NCI-H1048 (cell line): ENCODE data around the gene IL1R2.

ENCODE experiments used
- DNase-seq: peaks from one replicate; lab custom pipeline; 2025; lab: John Stamatoyannopoulos, UW

IL1R2 gene

DNA sequence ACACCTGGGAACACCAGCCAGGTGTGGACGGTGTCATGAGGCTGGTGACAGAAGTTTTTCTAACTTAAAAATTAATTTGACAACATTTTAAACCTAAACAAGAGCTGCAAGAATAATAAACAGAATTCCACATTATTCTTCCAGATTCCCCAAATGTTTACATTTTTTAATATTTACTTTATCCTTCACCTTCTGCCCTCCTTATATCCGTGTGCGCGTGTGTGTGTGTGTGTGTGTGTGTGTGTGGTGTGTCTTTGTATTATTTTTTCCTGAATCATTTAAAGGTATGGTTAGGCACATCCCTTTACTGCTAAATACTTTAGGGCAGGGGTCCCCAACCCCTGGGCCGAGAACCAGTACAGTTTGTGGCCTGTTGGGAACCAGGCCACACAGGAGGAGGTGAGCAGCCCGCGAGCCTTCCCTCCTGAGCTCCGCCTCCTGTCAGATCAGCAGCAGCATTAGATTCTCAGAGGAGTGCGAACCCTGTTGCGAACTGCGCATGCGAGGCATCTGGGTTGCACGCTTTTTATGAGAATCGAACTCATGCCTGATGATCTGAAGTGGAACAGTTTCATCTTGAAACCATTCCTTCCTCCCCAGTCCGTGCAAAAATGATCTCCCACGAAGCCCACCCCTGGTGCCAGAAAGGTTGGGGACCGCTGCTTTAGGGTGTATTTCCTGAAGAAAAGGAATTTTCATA lies 16.4 kb upstream of the IL1R2 start:
- no peak for DNase-seq

DNA sequence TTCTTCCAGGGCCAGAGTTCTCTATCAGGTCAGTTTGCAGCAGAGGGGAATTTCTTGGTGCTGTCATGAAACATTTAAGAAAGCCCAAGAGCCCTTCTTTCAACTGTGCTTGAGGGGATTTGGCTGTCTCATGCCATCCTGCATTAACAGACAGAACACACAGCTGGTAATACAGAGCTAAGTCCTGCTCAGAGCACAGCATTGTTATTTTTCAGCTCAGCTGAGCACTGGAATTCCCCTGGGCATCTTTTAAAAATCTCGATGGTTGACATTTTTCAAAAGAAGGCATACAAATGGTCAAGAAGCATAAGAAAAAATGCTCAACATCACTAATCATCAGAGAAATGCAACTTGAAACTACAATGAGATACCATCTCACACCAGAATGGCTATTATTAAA lies 14.9 kb upstream of the IL1R2 start:
- DNase-seq, result no peak

DNA sequence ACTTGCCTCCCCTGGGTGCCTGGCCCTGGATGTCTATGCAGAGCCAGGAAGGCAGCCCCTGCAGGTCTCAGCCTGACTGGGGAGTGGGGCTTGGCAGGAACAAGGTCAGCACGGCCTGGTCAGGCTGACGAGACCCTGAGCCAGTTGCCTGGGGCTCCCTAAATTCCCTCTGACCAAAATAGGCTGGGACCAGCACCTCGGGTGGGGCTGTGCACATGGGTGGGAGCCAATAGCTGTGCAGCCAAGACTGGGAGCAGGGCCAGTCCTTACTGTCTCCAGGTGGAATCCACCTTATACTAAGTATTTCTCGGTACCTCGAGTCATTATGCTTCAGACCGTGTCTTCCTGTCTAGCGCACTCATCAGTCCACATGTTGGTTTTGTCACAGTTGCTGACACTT lies 11.4 kb upstream of the IL1R2 start:
- DNase-seq, result no peak

DNA sequence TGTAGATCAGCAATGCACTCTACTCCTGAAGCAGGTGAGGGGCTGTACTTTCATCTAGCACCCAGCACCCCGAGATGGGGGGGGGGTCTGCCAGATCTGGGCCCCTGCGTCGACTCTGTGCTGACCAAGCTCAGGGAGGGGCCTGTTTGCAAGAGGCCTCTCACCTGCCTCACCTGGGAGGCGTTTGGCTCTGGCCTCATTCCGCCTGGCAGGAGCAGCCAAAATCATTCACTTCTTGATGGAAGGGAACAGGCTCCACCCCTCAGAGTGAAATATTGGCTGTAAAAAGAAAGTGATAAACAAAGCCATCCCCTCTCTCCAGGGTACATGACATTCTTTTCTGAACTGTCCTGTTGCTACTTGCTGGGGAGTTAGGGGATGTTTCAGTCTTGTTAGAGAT lies 10.7 kb upstream of the IL1R2 start:
- no peak for DNase-seq

DNA sequence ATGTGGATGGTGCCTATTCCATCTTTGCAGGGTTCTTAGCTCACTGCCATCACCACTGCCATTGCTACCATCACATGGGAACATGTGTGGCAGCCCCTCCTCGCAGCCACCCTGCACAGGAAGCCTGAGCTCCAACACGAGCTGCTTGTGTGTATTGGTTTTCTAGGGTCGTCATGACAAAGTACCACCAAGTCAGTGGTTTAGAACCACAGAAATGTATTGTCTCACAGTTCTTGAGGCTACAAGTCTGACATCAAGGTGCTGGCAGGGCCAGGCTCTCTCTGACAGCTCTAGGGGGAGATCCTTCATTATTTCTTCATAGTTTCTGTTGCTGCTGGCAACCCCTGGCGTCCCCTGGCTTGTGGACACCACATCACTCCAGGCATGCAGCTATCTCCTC lies 10.3 kb upstream of the IL1R2 start:
- DNase-seq, result no peak

DNA sequence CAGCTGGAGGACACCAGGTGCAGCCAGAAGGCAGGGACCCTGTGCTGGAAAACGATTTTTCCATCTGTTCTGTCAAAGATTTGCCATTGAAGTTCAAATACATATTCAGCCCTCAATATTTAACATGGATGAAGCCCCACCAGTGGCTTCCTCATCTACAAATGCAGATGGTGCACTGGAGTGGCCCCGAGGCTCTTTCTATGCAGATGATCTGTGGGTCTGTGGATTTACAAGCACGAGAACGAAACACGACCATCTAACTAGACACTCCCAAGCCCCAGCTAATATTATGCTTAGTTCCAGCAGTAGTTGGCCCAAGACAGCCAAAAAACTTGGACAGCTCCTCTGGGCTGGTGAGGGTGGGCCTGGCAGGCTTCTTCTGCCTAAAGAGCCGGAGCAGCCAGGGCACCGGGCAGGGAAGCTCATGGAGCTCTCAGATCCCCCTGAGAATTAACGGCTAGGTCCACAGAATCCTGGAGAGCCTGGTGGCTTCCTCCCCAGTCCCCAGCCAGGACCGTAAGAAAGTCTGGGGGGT lies 9.2 kb upstream of the IL1R2 start:
- DNase-seq, result no peak

DNA sequence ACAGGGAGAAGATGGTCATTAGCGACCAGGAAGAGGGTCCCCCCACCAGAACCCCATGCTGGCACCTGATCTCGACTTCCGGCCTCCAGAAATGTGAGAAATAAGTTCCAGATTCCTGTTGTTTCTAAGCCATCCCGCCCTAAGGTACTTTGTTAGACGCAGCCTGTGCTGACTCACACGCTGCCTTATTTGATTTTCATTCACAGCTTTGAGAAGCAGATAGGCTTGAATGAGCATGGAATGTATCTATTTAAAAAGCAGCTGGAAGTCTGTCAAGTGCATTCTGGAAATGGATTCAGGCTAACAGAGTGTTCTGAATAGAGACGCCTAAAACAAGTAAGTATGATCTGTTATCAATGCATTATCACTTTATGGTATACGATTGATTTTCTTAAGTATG lies 8.3 kb upstream of the IL1R2 start:
- no peak for DNase-seq

DNA sequence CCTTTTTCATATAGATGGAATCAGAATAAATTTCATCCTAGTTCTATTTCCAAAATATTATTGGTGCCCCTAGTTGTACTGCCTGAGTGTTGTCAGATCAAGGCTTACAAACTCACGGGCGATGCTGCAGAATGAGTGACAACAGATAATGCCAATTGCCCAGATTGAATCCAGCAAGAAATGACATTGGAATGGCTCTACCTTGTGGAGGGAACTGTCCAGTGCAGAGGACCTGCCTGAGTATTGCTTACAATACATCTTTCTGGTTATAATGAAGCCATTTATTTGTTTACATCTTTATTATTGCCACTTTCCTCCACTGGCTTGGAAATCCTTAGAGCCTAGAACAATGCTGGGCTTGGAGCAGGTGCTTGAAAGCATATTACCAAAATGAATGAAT lies 7.8 kb upstream of the IL1R2 start:
- no peak for DNase-seq

DNA sequence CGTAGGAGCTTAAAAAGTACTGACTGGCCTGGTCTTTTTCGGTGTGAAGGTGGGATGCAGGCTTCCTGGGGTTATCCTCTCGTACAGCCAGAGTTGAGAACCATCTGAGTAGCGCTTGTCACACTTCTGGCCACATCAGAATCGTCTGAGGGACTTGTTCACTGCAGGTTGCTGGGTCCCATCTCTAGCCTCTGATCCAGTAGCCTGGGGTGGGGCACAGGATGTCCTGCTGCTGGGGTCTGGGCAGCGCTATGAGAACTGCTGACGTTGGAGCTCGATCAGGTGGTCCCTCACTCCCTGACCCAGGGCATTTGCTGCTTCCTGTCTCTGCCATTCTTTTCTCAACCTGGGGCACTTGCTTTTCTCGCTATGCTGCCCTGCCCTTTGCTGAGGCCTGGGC lies 7.1 kb upstream of the IL1R2 start:
- no peak for DNase-seq

DNA sequence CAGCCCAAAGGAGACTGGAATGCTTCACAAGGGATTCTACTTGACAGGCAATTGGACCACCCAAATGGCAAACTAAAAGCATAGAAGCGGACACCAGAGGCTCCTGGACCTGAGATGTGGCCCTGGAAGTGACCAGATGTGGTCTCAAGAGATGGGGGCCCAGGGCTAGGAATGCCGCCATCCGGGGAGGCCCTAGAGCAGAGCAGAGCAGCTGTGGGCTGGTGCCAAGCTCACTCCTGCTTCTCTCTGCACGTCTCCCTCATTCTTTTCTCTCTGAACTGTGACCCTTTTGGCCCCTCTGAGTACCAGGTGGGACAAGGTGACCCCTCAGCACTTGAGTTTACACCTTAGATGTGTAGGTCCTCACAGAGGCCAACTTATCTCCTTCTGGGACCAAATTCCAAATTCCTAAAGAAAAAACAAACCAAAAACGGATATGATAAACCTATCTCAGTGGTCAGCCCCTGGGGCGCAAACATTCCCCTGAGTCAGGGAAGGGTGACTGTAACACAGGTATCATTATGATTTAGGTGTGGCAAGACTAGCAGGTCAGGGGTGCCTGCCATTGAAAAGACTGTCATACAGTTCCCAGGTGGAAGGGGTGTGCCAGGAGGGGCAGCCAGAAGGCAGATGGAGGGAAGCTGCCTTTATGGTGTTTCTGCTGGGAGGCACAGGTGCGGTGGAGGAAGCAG lies 6.5 kb upstream of the IL1R2 start:
- DNase-seq, result no peak

DNA sequence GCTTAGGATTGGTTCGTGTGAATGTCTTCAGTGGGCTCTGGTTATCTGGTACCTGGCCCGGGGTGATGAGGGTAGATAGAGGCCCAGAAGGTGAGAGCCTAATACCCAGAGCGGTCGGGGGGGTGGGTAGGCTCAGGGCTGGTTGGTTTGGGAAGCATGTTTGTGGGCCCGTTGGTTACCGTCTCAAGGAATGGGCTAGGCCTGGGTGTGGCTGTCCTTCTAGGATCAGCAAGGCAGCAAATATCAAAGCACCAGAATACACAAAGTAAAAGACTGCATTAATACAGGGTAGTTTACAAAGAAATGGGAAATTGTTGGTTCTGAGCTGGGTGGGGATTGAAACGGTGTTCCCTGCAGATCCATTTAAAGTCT lies 6.0 kb upstream of the IL1R2 start:
- DNase-seq, result no peak

DNA sequence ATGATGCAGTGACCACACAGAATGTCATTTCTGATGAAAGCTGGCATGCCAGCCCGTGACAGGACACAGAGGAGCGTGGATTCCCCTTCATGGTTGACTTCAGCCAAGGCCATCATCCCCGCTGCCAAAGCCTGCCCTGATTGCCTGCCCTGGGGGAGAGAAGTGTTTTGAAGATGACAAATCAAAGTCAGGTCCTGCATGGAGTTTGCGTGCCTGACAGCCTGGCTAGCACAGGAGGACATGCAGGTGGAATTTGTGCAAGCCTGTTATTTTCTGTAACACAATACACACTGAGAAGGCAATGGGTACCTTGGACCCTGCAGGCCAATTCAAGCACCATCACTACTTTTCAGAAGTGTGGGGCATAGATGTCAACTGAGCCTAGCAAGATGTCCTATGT lies 5.4 kb upstream of the IL1R2 start:
- no peak for DNase-seq

DNA sequence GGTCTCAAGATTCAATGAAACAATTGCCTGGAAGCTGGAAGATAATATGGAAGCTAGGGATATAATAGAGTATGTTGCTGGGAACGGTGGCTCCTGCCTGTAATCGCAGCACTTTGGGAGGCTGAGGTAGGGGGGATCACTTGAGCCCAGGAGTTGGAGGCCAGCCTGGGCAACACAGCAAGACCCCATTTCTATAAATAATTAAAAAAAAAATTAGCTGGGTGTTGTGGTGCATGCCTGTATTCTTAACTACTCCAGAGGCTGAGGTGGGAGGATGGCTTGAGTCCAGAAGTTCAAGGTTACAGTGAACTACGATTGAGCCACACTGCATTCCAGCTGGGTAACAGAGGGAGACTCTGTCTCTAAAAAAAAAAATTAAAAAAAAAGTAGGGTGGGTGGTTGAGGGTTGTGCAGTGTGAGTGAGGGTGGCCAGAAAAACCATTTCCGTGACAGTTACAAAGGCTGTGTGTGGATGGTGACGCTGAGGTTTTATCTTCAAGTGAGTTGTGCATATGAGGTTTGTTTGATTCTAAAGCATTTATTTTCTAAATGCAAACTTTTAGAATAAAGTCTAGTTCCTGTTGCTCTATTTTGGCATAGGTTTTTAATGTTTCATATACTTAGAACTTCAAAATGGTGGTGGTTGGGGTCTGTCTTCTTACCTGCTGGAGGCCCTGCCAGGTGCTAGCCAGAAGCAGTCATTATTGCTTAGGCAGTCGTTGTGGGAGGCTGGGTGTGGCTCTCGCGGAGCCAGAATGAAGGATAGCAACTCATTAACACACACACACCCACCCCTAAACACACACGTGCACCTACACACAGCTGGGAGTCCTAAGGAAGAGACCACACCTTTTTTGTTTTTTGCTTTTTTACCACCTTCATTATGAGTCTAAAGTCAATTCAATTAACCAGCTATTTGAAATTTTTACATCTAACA lies 4.7 kb upstream of the IL1R2 start:
- no peak for DNase-seq

DNA sequence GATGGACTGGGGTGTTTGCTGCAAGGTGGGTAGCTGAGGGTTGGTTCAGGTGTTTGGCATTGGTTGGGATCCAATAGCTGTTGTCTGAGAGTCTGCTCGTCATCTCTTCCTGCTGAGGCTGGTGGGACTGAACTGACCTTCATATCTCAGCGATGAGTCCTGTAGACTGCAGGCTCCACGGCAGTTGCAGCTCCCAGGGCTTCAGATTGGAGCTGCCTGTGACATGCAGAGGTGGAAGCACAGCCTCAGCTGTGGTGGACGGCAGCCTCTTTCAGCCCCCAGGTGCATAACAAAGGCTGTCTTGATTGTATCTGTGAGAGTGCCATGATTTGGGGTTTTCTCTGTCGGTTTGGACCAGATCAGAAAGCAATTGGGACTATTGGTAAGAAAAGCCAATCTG lies 3.9 kb upstream of the IL1R2 start:
- DNase-seq, result no peak

DNA sequence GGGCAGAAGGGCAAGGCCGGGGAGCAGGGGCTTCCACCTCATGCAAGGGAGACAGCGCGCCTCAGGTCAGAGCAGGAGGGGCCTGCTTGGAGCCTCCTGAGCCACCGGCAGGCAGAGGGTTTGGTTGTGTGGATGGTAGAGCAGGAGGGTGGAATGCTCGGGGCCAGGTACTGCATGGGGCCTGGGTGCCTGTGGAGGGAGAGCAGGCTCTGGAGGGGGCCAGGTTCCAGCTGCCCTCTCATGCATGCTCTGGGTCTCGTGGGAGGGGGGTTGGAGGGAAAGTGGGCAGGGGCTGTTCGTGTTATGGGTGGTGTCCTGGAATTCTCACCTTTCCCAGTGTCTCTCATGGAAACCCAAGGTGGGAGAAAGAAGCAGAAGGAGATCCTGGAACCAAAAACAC lies 3.2 kb upstream of the IL1R2 start:
- DNase-seq, result no peak

DNA sequence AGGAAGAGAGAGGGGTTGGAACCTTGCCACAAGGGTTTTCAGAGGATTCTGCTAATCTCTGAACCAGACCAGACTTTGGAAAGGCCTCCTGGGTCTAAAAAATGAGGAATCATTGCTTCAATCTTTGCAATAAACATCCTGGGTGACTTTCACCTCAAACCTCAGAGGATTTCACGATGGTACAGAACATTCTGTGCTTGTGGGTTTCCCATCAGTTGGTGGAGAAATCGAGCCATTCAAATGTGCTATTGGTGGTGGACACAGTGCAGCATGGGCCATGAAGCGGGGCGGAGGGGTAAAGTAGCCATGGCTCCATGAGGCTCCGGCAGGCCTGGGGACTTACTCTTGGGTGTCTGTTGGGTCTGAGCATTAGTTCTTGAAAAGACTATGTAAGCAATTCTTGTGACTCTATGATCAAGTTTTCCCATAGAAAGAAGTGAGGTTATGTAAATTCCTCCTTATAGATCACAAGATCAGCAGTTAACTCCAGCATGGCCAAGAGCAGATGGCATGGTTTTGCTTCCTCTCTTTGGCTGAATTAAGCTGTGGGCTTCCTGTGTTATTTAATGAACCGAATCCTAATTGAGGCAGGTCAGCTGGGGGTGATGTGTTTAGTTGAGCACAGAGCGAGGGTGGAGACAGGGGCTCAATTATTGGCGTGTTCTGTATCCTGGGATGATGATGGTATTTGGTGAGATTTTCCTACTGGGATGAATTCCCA lies 1.9 kb upstream of the IL1R2 start:
- no peak for DNase-seq

DNA sequence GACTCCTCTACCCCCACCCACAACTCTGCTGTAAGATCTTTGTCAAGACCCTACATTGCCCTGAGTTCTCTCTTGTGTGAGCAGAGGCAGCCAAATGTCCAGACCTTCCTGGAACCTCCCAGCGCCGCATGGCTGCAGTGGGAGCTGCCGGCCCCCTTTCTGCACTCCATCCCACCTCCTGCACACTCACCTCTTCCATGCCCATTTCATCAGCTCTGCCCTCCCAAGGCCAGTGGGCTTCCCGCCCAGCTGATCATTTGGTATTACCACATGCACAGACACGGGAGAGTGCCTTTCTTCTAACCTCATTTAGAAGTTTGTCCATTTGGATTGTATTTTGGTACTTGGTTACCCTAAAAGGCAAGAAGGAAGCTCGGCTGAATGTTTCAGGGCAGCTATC lies 2.0 kb downstream of the IL1R2 start:
- DNase-seq, result no peak

DNA sequence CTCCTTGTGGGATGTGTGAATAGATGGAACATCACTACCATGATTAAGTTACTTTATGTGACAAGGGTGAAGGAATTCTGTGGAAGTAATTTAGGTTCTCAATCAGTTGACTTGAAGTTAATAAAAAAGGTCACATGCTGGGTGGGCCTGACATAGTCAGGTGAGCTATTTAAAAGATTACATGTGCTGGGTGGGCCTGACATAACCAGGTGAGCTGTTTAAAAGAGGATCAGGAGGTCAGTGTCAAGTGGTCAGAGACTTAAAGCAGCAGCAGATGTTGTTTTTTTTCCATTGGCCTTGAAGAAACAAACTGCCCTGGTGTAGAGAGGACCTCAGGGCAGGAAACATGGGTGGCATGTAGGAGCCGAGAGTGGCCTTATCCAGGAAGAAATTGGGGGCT lies 3.3 kb downstream of the IL1R2 start:
- DNase-seq, result no peak

DNA sequence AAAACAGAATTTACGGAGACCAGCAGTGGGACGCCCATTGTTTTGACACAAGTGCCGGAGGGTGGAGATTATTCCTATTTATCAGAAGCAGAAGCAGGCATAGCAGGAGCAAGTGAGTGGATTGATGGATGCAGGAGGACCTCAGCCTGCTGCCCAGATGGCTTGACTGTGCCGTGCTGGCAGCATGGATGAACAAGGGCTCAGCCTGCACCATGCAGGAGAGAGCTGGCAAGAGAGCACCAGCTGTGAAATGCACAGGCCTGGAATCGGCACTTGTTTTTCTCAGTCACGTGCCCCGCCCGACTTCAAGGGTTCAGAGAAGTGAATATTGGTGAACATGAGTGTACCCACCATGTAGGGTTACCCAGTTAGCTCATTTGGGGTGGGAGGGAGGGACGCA lies 4.0 kb downstream of the IL1R2 start:
- DNase-seq, result no peak

DNA sequence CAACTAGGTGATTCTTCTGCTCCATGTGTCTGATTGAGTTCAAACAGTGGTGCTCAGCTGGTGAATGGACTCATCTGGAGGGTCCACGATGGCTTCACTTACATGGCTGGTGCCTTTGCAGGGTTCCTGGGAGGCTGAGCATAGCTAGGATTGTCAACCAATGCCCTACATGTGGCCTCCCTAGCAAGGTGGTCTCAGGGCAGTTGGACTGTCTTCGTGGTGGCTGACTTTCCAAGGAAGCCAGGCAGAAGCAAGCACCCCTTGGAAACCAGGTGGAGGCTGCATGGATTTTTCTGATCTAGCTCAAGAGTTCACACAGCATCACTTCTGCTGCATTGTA lies 6.8 kb downstream of the IL1R2 start:
- no peak for DNase-seq

DNA sequence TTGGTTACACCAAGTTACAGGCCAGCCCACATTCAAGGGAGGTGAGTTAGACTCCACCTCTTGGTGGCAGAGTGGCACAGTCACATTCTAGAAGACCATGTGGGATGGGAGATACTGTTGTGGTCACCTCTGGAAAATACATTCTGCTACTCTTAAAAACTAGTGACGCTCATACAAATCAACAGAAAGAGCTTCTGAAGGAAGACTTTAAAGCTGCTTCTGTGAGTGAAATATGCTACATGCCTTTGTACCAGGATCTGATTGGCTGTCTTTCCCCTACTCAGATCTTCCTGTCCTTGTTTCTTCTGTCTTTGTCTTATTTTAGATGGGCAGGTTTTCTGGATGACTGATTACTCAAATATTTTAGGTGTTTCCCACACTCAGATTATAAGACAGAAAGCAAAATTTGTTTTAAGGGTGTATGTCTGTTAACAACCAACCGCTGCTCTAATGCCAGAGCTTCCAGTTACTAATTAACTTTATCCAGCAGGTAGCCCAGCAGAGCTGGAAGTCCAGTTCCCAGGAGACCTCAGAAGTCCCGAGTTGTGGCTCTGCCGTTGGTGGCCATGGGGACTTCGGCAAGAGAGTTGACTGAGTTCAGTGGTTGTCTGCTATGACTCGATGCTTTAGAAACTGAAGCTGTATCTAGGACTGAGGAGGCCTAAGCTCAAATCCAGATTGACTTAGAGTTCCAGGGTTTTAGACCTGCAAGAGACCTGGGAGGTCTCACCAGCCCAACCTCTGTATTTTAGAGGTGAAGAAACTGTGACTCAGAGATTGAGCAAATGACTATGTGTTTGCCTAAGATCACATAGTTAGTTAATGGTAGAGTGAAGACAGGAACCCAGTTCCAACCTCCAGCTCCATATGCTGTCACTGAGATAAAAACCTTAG lies 7.4 kb downstream of the IL1R2 start:
- DNase-seq, result no peak
